HL-60 (cell line): ENCODE measurements around the gene TBC1D5.

Experiments
- GABPA ChIP-seq: IDR thresholded peaks from 2 replicates; pipeline ENCODE4 v1.6.1; 2012; ENCODE audit warnings: low read depth
- POLR2AphosphoS5 ChIP-seq: IDR thresholded peaks from 2 replicates; pipeline ENCODE4 v1.6.1; 2012; ENCODE audit warnings: low read depth
- REST ChIP-seq: IDR thresholded peaks from 2 replicates; pipeline ENCODE4 v1.6.1; 2012; ENCODE audit warnings: low read depth; ENCODE audit not compliant: insufficient replicate concordance
- SPI1 ChIP-seq: IDR thresholded peaks from 2 replicates; pipeline ENCODE4 v1.6.1; 2012; ENCODE audit warnings: low read depth, mild to moderate bottlenecking, borderline replicate concordance
- TF ChIP-seq, protein P1 (sequence below): IDR thresholded peaks from one replicate; pipeline ENCODE4 v1.5.1; 2011; ENCODE audit warnings: low read length, control low read depth, inconsistent platforms; ENCODE audit not compliant: insufficient read depth

DNA sequence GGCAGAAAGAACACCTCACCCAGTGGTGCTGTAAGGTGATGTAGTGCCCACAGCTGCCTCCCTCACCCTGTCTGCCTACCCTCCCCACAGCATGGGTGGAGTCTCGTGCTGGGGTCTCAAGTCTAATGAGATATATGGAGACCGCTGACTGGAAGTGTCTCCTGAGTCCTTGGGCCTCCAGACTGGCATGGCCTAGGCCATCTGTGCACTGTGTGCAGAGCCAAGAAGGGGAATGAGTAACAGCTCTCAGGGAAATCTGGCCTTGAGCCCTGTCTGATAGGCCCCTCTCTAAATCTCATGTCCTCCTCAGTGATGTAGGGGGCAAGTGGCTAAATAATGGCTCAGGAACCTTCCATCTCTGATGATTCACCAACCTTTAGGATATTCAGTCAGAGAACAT, 580.3 kb downstream of the TBC1D5 start:
- TF ChIP-seq, protein P1, sequence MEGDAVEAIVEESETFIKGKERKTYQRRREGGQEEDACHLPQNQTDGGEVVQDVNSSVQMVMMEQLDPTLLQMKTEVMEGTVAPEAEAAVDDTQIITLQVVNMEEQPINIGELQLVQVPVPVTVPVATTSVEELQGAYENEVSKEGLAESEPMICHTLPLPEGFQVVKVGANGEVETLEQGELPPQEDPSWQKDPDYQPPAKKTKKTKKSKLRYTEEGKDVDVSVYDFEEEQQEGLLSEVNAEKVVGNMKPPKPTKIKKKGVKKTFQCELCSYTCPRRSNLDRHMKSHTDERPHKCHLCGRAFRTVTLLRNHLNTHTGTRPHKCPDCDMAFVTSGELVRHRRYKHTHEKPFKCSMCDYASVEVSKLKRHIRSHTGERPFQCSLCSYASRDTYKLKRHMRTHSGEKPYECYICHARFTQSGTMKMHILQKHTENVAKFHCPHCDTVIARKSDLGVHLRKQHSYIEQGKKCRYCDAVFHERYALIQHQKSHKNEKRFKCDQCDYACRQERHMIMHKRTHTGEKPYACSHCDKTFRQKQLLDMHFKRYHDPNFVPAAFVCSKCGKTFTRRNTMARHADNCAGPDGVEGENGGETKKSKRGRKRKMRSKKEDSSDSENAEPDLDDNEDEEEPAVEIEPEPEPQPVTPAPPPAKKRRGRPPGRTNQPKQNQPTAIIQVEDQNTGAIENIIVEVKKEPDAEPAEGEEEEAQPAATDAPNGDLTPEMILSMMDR, result no peak
- TF ChIP-seq REST, result no peak
- TF ChIP-seq POLR2AphosphoS5, result no peak
- no peak for TF ChIP-seq GABPA
- TF ChIP-seq SPI1, result no peak
